HepG2 (cell line): ENCODE results near the gene SYP. TPM values are rescaled to one million over a fixed set of nuclear protein-coding genes. Genes with fewer than 3 reads are reported as not detected.

Experiments used
- ARHGAP35 ChIP-seq: sonication (generic); formaldehyde crosslinking; IDR thresholded peaks from 2 replicates; pipeline ENCODE4 v1.9.0; 2022; ENCODE audit warnings: mild to moderate bottlenecking, inconsistent platforms, moderate library complexity, missing genetic modification reagents, borderline replicate concordance
- ASH2L ChIP-seq: fragments of 300-600, 200-600 bp; sonication (generic); IDR thresholded peaks from 2 replicates; pipeline ENCODE4 v1.7.0; 2017; ENCODE audit warnings: low read depth, mild to moderate bottlenecking, moderate library complexity, mixed read lengths, low read length; ENCODE audit not compliant: insufficient read length
- HIVEP1 ChIP-seq: sonication (generic); formaldehyde crosslinking; IDR thresholded peaks from 2 replicates; pipeline ENCODE4 v1.4.0; 2020; ENCODE audit warnings: mild to moderate bottlenecking, missing genetic modification reagents
- KLF12 ChIP-seq: sonication (generic); formaldehyde crosslinking; IDR thresholded peaks from 2 replicates; pipeline ENCODE4 v1.4.0; 2020; ENCODE audit warnings: missing genetic modification reagents, borderline replicate concordance
- NR2F6 ChIP-seq, 2 experiments: IDR thresholded peaks; 2 replicates each; pipeline ENCODE4 v1.6.1; 2016; ENCODE audit warnings: antibody characterized with exemption in 1 of 2, mild to moderate bottlenecking in 1 of 2
- POLR2G ChIP-seq: fragments of 200-400 bp; formaldehyde crosslinking; IDR thresholded peaks from 2 replicates; pipeline ENCODE4 v1.6.1; 2018; ENCODE audit warnings: mild to moderate bottlenecking, low read depth, low read length, moderate library complexity
- SP2 ChIP-seq: sonication (generic); formaldehyde crosslinking; IDR thresholded peaks from 2 replicates; pipeline ENCODE4 v1.5.1; 2020; ENCODE audit warnings: mild to moderate bottlenecking, missing genetic modification reagents
- ZFP37 ChIP-seq: sonication (generic); formaldehyde crosslinking; IDR thresholded peaks from 2 replicates; pipeline ENCODE4 v1.4.0; 2020; ENCODE audit warnings: missing genetic modification reagents, borderline replicate concordance
- ZNF121 ChIP-seq: sonication (generic); formaldehyde crosslinking; IDR thresholded peaks from 2 replicates; pipeline ENCODE4 v1.5.0; 2020; ENCODE audit warnings: mild to moderate bottlenecking, missing genetic modification reagents
- ZNF230 ChIP-seq: sonication (generic); formaldehyde crosslinking; IDR thresholded peaks from 2 replicates; pipeline ENCODE4 v1.4.0; 2020; ENCODE audit warnings: mild to moderate bottlenecking, missing genetic modification reagents
- ZNF441 ChIP-seq: sonication (generic); formaldehyde crosslinking; IDR thresholded peaks from 2 replicates; pipeline ENCODE4 v1.7.0; 2021; ENCODE audit warnings: missing genetic modification reagents, borderline replicate concordance
- ZNF563 ChIP-seq: sonication (generic); formaldehyde crosslinking; IDR thresholded peaks from 2 replicates; pipeline ENCODE4 v1.8.0; 2022; ENCODE audit warnings: mild to moderate bottlenecking, moderate library complexity, missing genetic modification reagents
- ZNF713 ChIP-seq: sonication (generic); formaldehyde crosslinking; IDR thresholded peaks from 2 replicates; pipeline ENCODE4 v1.4.0; 2020; ENCODE audit warnings: mild to moderate bottlenecking, missing genetic modification reagents
- polyA plus RNA-seq, 8 experiments: library from polyadenylated mRNA; depleted of rRNA in 3 of 8; stranded (reverse) in 7 of 8; unstranded in 1 of 8; fragments of >200 nt; fragmentation: Illumina TruSeq in 4 of 8; extraction: Trizol in 4 of 8; gene quantifications; 2 replicates each; pipeline versions ENCODE4 v1.2.1 to v1.2.3, GENCODE V29; 2011 to 2016; ENCODE audit warnings: low read depth in 4 of 8, missing spikeins in 1 of 8, mixed read lengths in 1 of 8; ENCODE audit not compliant: insufficient read depth in 1 of 8
- total RNA-seq, 5 experiments: library from RNA; depleted of rRNA; stranded (reverse); fragments of >200 nt; fragmentation: Illumina TruSeq; extraction: Trizol; gene quantifications; 2 replicates each; pipeline ENCODE4 v1.2.3, GENCODE V29; 2016; ENCODE audit warnings: low read depth in 1 of 5
- TF ChIP-seq, protein P1 (sequence below): sonication (generic); formaldehyde crosslinking; IDR thresholded peaks from 2 replicates; pipeline ENCODE4 v1.9.0; 2022; ENCODE audit warnings: missing genetic modification reagents, mild to moderate bottlenecking, borderline replicate concordance
- TF ChIP-seq, protein P2 (sequence below), 2 experiments: sonication (generic) in 1 of 2; formaldehyde crosslinking in 1 of 2; IDR thresholded peaks; 2 replicates each; pipeline versions ENCODE4 v1.4.0 to v1.6.1; 2018 to 2020; ENCODE audit warnings: missing genetic modification reagents in 2 of 2, borderline replicate concordance in 1 of 2, low read depth in 1 of 2, mild to moderate bottlenecking in 1 of 2, missing biosample characterization in 1 of 2
- TF ChIP-seq, protein P3 (sequence below): IDR thresholded peaks from 2 replicates; pipeline ENCODE4 v1.4.0; 2020; ENCODE audit warnings: mild to moderate bottlenecking, missing genetic modification reagents
- TF ChIP-seq, protein P4 (sequence below): sonication (generic); formaldehyde crosslinking; IDR thresholded peaks from 2 replicates; pipeline ENCODE4; 2020; ENCODE audit warnings: missing genetic modification reagents, mild to moderate bottlenecking, borderline replicate concordance

The SYP gene
- total and polyA plus RNA-seq, 2 of the 13 experiments (the other 11 are each of a cell fraction or from before 2014, with no cell fraction given), result 2.0 to 2.5 TPM

DNA sequence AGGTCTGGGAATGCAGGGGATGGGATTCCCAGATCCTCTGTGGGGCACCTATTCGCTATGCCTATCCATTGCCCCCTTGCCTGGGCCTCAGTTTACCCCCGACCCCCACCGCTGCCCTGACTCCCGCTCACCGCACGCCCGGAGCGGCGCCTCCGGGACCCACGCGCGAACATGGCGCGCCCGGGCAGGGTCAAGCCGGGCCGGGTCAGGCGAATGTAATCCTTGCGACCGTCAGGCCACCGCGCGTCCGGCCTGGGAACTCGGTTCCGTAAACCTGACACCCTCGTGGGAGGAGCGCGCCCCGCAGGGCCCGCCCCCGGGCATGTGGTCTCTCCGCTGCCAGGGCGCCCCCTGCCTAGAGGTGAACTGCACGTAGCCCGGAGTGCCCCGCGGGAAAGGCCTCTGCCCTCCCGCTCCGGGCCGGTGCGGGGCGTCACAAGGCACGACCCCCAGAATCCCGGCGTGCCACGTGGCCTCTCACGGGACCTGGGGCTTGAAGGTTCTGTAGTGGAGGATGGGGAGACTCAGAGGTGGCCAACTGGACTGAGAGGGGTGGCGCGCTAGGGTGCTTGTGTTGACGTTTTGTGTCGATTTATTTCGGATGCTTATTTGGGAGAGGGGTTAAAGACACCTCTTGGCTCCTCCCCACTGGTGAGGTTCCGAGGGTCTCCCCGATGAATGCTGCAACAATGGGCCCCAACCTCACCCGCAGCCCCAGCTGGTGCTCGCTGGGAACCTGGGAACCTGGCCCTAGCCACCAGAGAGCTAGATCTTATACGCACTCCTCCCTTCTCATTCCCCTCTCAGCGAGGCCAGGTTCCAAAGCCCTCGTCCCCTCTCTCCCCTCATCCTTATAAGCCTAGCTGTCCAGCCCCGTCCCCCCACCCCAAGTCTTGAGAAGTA is 13.6 kb downstream of the SYP start, which contains the start of gene PRICKLE3 (continued):
- TF ChIP-seq, protein P1, sequence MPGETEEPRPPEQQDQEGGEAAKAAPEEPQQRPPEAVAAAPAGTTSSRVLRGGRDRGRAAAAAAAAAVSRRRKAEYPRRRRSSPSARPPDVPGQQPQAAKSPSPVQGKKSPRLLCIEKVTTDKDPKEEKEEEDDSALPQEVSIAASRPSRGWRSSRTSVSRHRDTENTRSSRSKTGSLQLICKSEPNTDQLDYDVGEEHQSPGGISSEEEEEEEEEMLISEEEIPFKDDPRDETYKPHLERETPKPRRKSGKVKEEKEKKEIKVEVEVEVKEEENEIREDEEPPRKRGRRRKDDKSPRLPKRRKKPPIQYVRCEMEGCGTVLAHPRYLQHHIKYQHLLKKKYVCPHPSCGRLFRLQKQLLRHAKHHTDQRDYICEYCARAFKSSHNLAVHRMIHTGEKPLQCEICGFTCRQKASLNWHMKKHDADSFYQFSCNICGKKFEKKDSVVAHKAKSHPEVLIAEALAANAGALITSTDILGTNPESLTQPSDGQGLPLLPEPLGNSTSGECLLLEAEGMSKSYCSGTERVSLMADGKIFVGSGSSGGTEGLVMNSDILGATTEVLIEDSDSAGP (CRISPR knock-in tag), result peak; percentile 54; the same call in 1 of the 2 replicates
- TF ChIP-seq ASH2L (no peak), POLR2G (peak; percentile 62), ZNF563 (CRISPR knock-in tag) (0 out of 2 replicates have a peak, but pooled peaks have one; percentile 26), ZFP37 (CRISPR knock-in tag) (no peak), ZNF713 (no peak), ZNF230 (CRISPR knock-in tag) (no peak), ZNF121 (CRISPR knock-in tag) (no peak), NR2F6 (IDR thresholded peaks at IDR 0.05) (no peak), NR2F6 (CRISPR knock-in tag; IDR thresholded peaks at IDR 0.05) (peak; percentile 57), KLF12 (CRISPR knock-in tag) (no peak), SP2 (CRISPR knock-in tag) (no peak), ZNF441 (CRISPR knock-in tag) (no peak), ARHGAP35 (CRISPR knock-in tag) (0 out of 2 replicates have a peak, but pooled peaks have one; percentile 22), HIVEP1 (CRISPR knock-in tag) (0 out of 2 replicates have a peak, but pooled peaks have one; percentile 28)
- TF ChIP-seq, protein P2, sequence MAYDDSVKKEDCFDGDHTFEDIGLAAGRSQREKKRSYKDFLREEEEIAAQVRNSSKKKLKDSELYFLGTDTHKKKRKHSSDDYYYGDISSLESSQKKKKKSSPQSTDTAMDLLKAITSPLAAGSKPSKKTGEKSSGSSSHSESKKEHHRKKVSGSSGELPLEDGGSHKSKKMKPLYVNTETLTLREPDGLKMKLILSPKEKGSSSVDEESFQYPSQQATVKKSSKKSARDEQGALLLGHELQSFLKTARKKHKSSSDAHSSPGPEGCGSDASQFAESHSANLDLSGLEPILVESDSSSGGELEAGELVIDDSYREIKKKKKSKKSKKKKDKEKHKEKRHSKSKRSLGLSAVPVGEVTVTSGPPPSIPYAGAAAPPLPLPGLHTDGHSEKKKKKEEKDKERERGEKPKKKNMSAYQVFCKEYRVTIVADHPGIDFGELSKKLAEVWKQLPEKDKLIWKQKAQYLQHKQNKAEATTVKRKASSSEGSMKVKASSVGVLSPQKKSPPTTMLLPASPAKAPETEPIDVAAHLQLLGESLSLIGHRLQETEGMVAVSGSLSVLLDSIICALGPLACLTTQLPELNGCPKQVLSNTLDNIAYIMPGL (CRISPR knock-in tag; IDR thresholded peaks at IDR 0.05; ENCODE audit: borderline replicate concordance in 1 of 2, low read depth in 1 of 2), result peak; percentile 29 to 55; a peak in 3 of 4 replicates
- TF ChIP-seq, protein P3, sequence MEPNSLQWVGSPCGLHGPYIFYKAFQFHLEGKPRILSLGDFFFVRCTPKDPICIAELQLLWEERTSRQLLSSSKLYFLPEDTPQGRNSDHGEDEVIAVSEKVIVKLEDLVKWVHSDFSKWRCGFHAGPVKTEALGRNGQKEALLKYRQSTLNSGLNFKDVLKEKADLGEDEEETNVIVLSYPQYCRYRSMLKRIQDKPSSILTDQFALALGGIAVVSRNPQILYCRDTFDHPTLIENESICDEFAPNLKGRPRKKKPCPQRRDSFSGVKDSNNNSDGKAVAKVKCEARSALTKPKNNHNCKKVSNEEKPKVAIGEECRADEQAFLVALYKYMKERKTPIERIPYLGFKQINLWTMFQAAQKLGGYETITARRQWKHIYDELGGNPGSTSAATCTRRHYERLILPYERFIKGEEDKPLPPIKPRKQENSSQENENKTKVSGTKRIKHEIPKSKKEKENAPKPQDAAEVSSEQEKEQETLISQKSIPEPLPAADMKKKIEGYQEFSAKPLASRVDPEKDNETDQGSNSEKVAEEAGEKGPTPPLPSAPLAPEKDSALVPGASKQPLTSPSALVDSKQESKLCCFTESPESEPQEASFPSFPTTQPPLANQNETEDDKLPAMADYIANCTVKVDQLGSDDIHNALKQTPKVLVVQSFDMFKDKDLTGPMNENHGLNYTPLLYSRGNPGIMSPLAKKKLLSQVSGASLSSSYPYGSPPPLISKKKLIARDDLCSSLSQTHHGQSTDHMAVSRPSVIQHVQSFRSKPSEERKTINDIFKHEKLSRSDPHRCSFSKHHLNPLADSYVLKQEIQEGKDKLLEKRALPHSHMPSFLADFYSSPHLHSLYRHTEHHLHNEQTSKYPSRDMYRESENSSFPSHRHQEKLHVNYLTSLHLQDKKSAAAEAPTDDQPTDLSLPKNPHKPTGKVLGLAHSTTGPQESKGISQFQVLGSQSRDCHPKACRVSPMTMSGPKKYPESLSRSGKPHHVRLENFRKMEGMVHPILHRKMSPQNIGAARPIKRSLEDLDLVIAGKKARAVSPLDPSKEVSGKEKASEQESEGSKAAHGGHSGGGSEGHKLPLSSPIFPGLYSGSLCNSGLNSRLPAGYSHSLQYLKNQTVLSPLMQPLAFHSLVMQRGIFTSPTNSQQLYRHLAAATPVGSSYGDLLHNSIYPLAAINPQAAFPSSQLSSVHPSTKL, result peak; percentile 37; the same call in 1 of the 2 replicates
- TF ChIP-seq, protein P4, sequence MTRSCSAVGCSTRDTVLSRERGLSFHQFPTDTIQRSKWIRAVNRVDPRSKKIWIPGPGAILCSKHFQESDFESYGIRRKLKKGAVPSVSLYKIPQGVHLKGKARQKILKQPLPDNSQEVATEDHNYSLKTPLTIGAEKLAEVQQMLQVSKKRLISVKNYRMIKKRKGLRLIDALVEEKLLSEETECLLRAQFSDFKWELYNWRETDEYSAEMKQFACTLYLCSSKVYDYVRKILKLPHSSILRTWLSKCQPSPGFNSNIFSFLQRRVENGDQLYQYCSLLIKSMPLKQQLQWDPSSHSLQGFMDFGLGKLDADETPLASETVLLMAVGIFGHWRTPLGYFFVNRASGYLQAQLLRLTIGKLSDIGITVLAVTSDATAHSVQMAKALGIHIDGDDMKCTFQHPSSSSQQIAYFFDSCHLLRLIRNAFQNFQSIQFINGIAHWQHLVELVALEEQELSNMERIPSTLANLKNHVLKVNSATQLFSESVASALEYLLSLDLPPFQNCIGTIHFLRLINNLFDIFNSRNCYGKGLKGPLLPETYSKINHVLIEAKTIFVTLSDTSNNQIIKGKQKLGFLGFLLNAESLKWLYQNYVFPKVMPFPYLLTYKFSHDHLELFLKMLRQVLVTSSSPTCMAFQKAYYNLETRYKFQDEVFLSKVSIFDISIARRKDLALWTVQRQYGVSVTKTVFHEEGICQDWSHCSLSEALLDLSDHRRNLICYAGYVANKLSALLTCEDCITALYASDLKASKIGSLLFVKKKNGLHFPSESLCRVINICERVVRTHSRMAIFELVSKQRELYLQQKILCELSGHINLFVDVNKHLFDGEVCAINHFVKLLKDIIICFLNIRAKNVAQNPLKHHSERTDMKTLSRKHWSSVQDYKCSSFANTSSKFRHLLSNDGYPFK, result no peak
